ENCODE data around the gene SIX5. TPM values are rescaled to one million over a fixed set of nuclear protein-coding genes. Genes with fewer than 3 reads are reported as not detected.
"Not testable (repeated sequence)": the region's sequence is repeated elsewhere in the genome, so short reads cannot be mapped to it uniquely, and the experiment has no call there.

Gene SIX5
- total and polyA plus RNA-seq, 5 donors from 2014 or later, result 0.17 to 1.3 (median 0.25) TPM; not detected in 1

GRCh38 chr19:45742969-45743368 is 26.1 kb downstream of the SIX5 start:
- Histone ChIP-seq H3K27me3 (ENCODE audit: control insufficient read depth, insufficient read depth, low read length) (peaks cover 2% of the 10 kb centered on the region), H3K4me3 (ENCODE audit: low read depth, low read length) (no peak overlapping the region), H3K4me1 (ENCODE audit: control insufficient read depth, insufficient read depth, low read length, poor library complexity, severe bottlenecking) (no peaks in the 10 kb centered on the region), H3K9me3 (ENCODE audit: control insufficient read depth in 2 of 2, low read length in 2 of 2) (no peaks in the 10 kb centered on the region), H3K36me3 (ENCODE audit: control insufficient read depth, insufficient read depth, low read length) (no peaks in the 10 kb centered on the region), H3K27ac (ENCODE audit: insufficient read depth, low read length, poor library complexity, severe bottlenecking) (no peak overlapping the region)
- DNase-seq (no peak), ATAC-seq (ENCODE audit: low read depth in 2 of 2) (no peak)
- Mint-ChIP-seq H3K4me1 (no peaks in the 10 kb centered on the region), H3K27ac (no peak overlapping the region), H3K36me3 (no peaks in the 10 kb centered on the region), H3K9me3 (no peaks in the 10 kb centered on the region), H3K27me3 (peaks cover 27% of the 10 kb centered on the region), H3K4me3 (no peak overlapping the region)

GRCh38 chr19:45739498-45740439 is 29.3 kb downstream of the SIX5 start:
- no peaks in the 10 kb centered on the region for H3K9me3 Mint-ChIP-seq
- H3K4me3 Mint-ChIP-seq, result no peak overlapping the region
- Histone ChIP-seq H3K27me3 (ENCODE audit: control insufficient read depth, insufficient read depth, low read length) (peaks cover 4% of the 10 kb centered on the region), H3K4me3 (ENCODE audit: low read depth, low read length) (no peak overlapping the region), H3K27ac (ENCODE audit: insufficient read depth, low read length, poor library complexity, severe bottlenecking) (no peak overlapping the region), H3K36me3 (ENCODE audit: control insufficient read depth, insufficient read depth, low read length) (no peaks in the 10 kb centered on the region), H3K4me1 (ENCODE audit: control insufficient read depth, insufficient read depth, low read length, poor library complexity, severe bottlenecking) (no peaks in the 10 kb centered on the region), H3K9me3 (ENCODE audit: control insufficient read depth in 2 of 2, low read length in 2 of 2) (no peaks in the 10 kb centered on the region)
- DNase-seq, result no peak
- no peaks in the 10 kb centered on the region for H3K36me3 Mint-ChIP-seq
- H3K27ac Mint-ChIP-seq, result no peak overlapping the region
- peaks cover 15% of the 10 kb centered on the region for H3K27me3 Mint-ChIP-seq
- no peaks in the 10 kb centered on the region for H3K4me1 Mint-ChIP-seq
- ATAC-seq (ENCODE audit: low read depth in 2 of 2), result no peak

- Histone ChIP-seq H3K4me3 (ENCODE audit: low read depth, low read length) (no peak within 1 kb of the TSS), H3K27ac (ENCODE audit: insufficient read depth, low read length, poor library complexity, severe bottlenecking) (no peak within 1 kb of the TSS), H3K27me3 (ENCODE audit: control insufficient read depth, insufficient read depth, low read length) (peaks cover 4% of the 10 kb centered on the region), H3K36me3 (ENCODE audit: control insufficient read depth, insufficient read depth, low read length) (no peaks in the 10 kb centered on the region), H3K9me3 (ENCODE audit: control insufficient read depth in 2 of 2, low read length in 2 of 2) (no peaks in the 10 kb centered on the region), H3K4me1 (ENCODE audit: control insufficient read depth, insufficient read depth, low read length, poor library complexity, severe bottlenecking) (peaks cover 21% of the 10 kb centered on the region)
- Mint-ChIP-seq H3K27me3 (peaks cover 8% of the 10 kb centered on the region), H3K4me1 (peaks cover 0 to 24% (median 16%) of the 10 kb centered on the region in 4 donors), H3K36me3 (no peaks in the 10 kb centered on the region), H3K9me3 (peaks cover 0 to 2% (median 0%) of the 10 kb centered on the region in 7 donors), H3K4me3 (peak within 1 kb of the TSS in 3 of 4 donors; percentile 48 to 95 (median 62)), H3K27ac (no peak within 1 kb of the TSS)
- DNase-seq (no peak), ATAC-seq (ENCODE audit: low read depth in 2 of 2) (no peak)
These were observed 35.8 kb downstream of the SIX5 start, which contains the start of gene MEIOSIN for GRCh38 chr19:45733160-45733810. TSS of gene MEIOSIN (plus strand) at chr19:45733439. CDS start at chr19:45735377, 1,938 bp downstream.

- Mint-ChIP-seq H3K36me3 (no peaks in the 10 kb centered on the region), H3K27me3 (no peaks in the 10 kb centered on the region), H3K9me3 (peaks cover 0 to 2% (median 0%) of the 10 kb centered on the region in 7 donors), H3K27ac (peak within 1 kb of the TSS; percentile 77 to 97 (median 92)), H3K4me1 (peaks cover 0 to 47% (median 32%) of the 10 kb centered on the region in 4 donors), H3K4me3 (peak within 1 kb of the TSS; percentile 90 to 97 (median 96))
- peak within 1 kb of the TSS; percentile 83 for H3K27ac ChIP-seq (ENCODE audit: insufficient read depth, low read length, poor library complexity, severe bottlenecking)
- DNase-seq (peak; percentile 90 to 96 (median 92)), ATAC-seq (ENCODE audit: low read depth in 2 of 2) (peak; percentile 97 to 98)
- peaks cover 26% of the 10 kb centered on the region for H3K4me1 ChIP-seq (ENCODE audit: control insufficient read depth, insufficient read depth, low read length, poor library complexity, severe bottlenecking)
- H3K27me3 ChIP-seq (ENCODE audit: control insufficient read depth, insufficient read depth, low read length), result no peaks in the 10 kb centered on the region
- H3K9me3 ChIP-seq (ENCODE audit: control insufficient read depth in 2 of 2, low read length in 2 of 2), result no peaks in the 10 kb centered on the region
- peak within 1 kb of the TSS; percentile 88 for H3K4me3 ChIP-seq (ENCODE audit: low read depth, low read length)
- no peaks in the 10 kb centered on the region for H3K36me3 ChIP-seq (ENCODE audit: control insufficient read depth, insufficient read depth, low read length)
These were observed 38.4 kb downstream of the SIX5 start, which contains the start of gene FBXO46 for GRCh38 chr19:45730368-45731288. TSS of gene FBXO46 (minus strand) at chr19:45730896. CDS start at chr19:45713495, 17,401 bp downstream.

GRCh38 chr19:45729800-45730290 is 39.2 kb downstream of the SIX5 start:
- no peaks in the 10 kb centered on the region for H3K27me3 Mint-ChIP-seq
- H3K9me3 Mint-ChIP-seq, result peaks cover 0 to 2% (median 0%) of the 10 kb centered on the region in 7 donors
- H3K36me3 Mint-ChIP-seq, result no peaks in the 10 kb centered on the region
- ATAC-seq (ENCODE audit: low read depth in 2 of 2) (no peak), DNase-seq (no peak)
- H3K36me3 ChIP-seq (ENCODE audit: control insufficient read depth, insufficient read depth, low read length), result peaks cover 3% of the 10 kb centered on the region
- peaks cover 26% of the 10 kb centered on the region for H3K4me1 ChIP-seq (ENCODE audit: control insufficient read depth, insufficient read depth, low read length, poor library complexity, severe bottlenecking)
- peak overlapping the region; percentile 83 for H3K27ac ChIP-seq (ENCODE audit: insufficient read depth, low read length, poor library complexity, severe bottlenecking)
- H3K27ac Mint-ChIP-seq, result peak overlapping the region; percentile 77 to 97 (median 92)
- H3K9me3 ChIP-seq (ENCODE audit: control insufficient read depth in 2 of 2, low read length in 2 of 2), result no peaks in the 10 kb centered on the region
- H3K4me1 Mint-ChIP-seq, result peaks cover 0 to 47% (median 32%) of the 10 kb centered on the region in 4 donors
- H3K4me3 ChIP-seq (ENCODE audit: low read depth, low read length), result peak overlapping the region; percentile 88
- no peaks in the 10 kb centered on the region for H3K27me3 ChIP-seq (ENCODE audit: control insufficient read depth, insufficient read depth, low read length)
- H3K4me3 Mint-ChIP-seq, result peak overlapping the region; percentile 90 to 97 (median 96)

- DNase-seq; H3K36me3 ChIP-seq (ENCODE audit: control insufficient read depth, insufficient read depth, low read length); ATAC-seq (ENCODE audit: low read depth in 2 of 2); H3K27ac ChIP-seq (ENCODE audit: insufficient read depth, low read length, poor library complexity, severe bottlenecking); H3K27me3 Mint-ChIP-seq; H3K4me3 ChIP-seq (ENCODE audit: low read depth, low read length); H3K9me3 Mint-ChIP-seq; H3K9me3 ChIP-seq (ENCODE audit: control insufficient read depth in 2 of 2, low read length in 2 of 2); H3K36me3 Mint-ChIP-seq; H3K27me3 ChIP-seq (ENCODE audit: control insufficient read depth, insufficient read depth, low read length): not testable (repeated sequence)
- H3K4me1 ChIP-seq (ENCODE audit: control insufficient read depth, insufficient read depth, low read length, poor library complexity, severe bottlenecking), result peaks cover 26% of the 10 kb centered on the region
- Mint-ChIP-seq H3K4me1 (peaks cover 0 to 53% (median 38%) of the 10 kb centered on the region in 4 donors), H3K27ac (peak overlapping the region in 1 of 3 donors; percentile 57), H3K4me3 (peak overlapping the region; percentile 39 to 92 (median 62))
These were observed 40.4 kb downstream of the SIX5 start for GRCh38 chr19:45728683-45729082.

- H3K4me3 Mint-ChIP-seq, result peak overlapping the region in 2 of 4 donors; percentile 16 to 78
- not testable (repeated sequence) for H3K27me3 ChIP-seq (ENCODE audit: control insufficient read depth, insufficient read depth, low read length); H3K9me3 Mint-ChIP-seq; H3K36me3 Mint-ChIP-seq; DNase-seq; H3K27ac ChIP-seq (ENCODE audit: insufficient read depth, low read length, poor library complexity, severe bottlenecking); ATAC-seq (ENCODE audit: low read depth in 2 of 2); H3K4me3 ChIP-seq (ENCODE audit: low read depth, low read length); H3K27me3 Mint-ChIP-seq; H3K9me3 ChIP-seq (ENCODE audit: control insufficient read depth in 2 of 2, low read length in 2 of 2)
- H3K27ac Mint-ChIP-seq, result peak overlapping the region in 1 of 3 donors; percentile 56
- peaks cover 12 to 60% (median 31%) of the 10 kb centered on the region in 4 donors for H3K4me1 Mint-ChIP-seq
- H3K36me3 ChIP-seq (ENCODE audit: control insufficient read depth, insufficient read depth, low read length), result peaks cover 21% of the 10 kb centered on the region
- H3K4me1 ChIP-seq (ENCODE audit: control insufficient read depth, insufficient read depth, low read length, poor library complexity, severe bottlenecking), result peaks cover 21% of the 10 kb centered on the region
These were observed 49.0 kb downstream of the SIX5 start for GRCh38 chr19:45720065-45720464.

All from CD4-positive, CD25-positive, alpha-beta regulatory T cell (primary cell).